NCI-H128 (cell line): Measurements from ENCODE around the gene DPY30.
"Not testable (repeated sequence)": the region's sequence is repeated elsewhere in the genome, so short reads cannot be mapped to it uniquely, and the experiment has no call there.

Source experiments
- DNase-seq: peaks from one replicate; lab custom pipeline; 2025; ENCODE audit not compliant: unreplicated experiment; lab: John Stamatoyannopoulos, UW

Gene DPY30

GRCh38 chr2:32039447-32040219 is at the start of gene DPY30:
TSS of gene DPY30 (minus strand) at chr2:32039805. CDS start at chr2:32039456, 349 bp downstream.
- peak; percentile 68 for DNase-seq

- no peak for DNase-seq
Measured at GRCh38 chr2:32074134-32074506, 34.5 kb upstream of the DPY30 start.

GRCh38 chr2:32067549-32067948 is 27.9 kb upstream of the DPY30 start:
- DNase-seq: no peak

- DNase-seq: no peak
Measured at GRCh38 chr2:32064713-32065112, 25.1 kb upstream of the DPY30 start.

GRCh38 chr2:32064021-32064601 is 24.5 kb upstream of the DPY30 start:
- no peak for DNase-seq

GRCh38 chr2:32063310-32064020 is 23.9 kb upstream of the DPY30 start, which contains the start of gene SPAST:
TSS of gene SPAST (plus strand) at chr2:32063556. CDS start at chr2:32063832, 276 bp downstream.
- DNase-seq: peak; percentile 97

- no peak for DNase-seq
Measured at GRCh38 chr2:32061973-32062861, 22.6 kb upstream of the DPY30 start.

GRCh38 chr2:32061430-32061829 is 21.8 kb upstream of the DPY30 start:
- no peak for DNase-seq

- DNase-seq: no peak
Measured at GRCh38 chr2:32060266-32060665, 20.7 kb upstream of the DPY30 start.

GRCh38 chr2:32058130-32058529 is 18.5 kb upstream of the DPY30 start:
- no peak for DNase-seq

- DNase-seq: not testable (repeated sequence)
Measured at GRCh38 chr2:32054583-32054982, 15.0 kb upstream of the DPY30 start.

GRCh38 chr2:32051836-32052439 is 12.3 kb upstream of the DPY30 start:
- no peak for DNase-seq

GRCh38 chr2:32043561-32043960 is 4.0 kb upstream of the DPY30 start:
- no peak for DNase-seq

GRCh38 chr2:32034198-32034887 is 5.3 kb downstream of the DPY30 start:
- not testable (repeated sequence) for DNase-seq

GRCh38 chr2:32018789-32019482 is 20.7 kb downstream of the DPY30 start:
- DNase-seq: not testable (repeated sequence)

- no peak for DNase-seq
Measured at GRCh38 chr2:32012872-32013271, 26.7 kb downstream of the DPY30 start.

- DNase-seq: no peak
Measured at GRCh38 chr2:32011485-32011960, 28.1 kb downstream of the DPY30 start.

GRCh38 chr2:32010670-32011484 is 28.7 kb downstream of the DPY30 start, which contains the start of gene MEMO1:
TSS of gene MEMO1 (minus strand) at chr2:32011008. CDS start at chr2:32010247, 761 bp downstream.
- DNase-seq: peak; percentile 82
